Mammary epithelial cell (primary cell): ENCODE data around the gene SSB.

Experiments
- EZH2 ChIP-seq: IDR thresholded peaks from 2 replicates; pipeline ENCODE4 v1.6.1; 2012; ENCODE audit warnings: low read length, inconsistent platforms, borderline replicate concordance
- TF ChIP-seq, protein P1 (sequence below), 2 donors: IDR thresholded peaks in 1 of 2; conservative IDR thresholded peaks in 1 of 2; 2 replicates each; pipeline ENCODE4 v1.5.1; 2011 to 2012; ENCODE audit warnings: inconsistent platforms in 2 of 2, low read length in 2 of 2, mild to moderate bottlenecking in 2 of 2, control low read depth in 1 of 2, low read depth in 1 of 2; ENCODE audit not compliant: insufficient read depth in 1 of 2; ENCODE audit errors: extremely low read depth in 1 of 2

DNA sequence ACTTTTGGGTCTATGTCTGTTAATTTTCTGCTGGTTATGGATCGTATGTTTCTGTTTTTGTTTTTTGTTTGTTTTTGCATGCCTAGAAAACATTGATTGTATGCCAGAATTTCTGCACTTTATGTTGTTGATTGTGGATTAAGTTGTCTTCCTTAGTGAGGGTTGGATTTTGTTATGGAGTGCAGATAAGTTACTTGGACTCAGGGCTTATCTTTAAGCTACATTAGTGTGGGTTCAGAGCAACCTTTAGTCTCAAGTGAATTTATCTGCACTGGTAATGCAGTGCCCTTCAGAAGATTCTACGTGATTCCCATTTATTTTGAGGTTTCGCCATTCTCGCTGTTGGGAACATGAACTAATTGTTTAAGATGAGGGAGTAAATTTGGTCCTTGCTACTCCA, 61.5 kb downstream of the SSB start:
- TF ChIP-seq, protein P1, sequence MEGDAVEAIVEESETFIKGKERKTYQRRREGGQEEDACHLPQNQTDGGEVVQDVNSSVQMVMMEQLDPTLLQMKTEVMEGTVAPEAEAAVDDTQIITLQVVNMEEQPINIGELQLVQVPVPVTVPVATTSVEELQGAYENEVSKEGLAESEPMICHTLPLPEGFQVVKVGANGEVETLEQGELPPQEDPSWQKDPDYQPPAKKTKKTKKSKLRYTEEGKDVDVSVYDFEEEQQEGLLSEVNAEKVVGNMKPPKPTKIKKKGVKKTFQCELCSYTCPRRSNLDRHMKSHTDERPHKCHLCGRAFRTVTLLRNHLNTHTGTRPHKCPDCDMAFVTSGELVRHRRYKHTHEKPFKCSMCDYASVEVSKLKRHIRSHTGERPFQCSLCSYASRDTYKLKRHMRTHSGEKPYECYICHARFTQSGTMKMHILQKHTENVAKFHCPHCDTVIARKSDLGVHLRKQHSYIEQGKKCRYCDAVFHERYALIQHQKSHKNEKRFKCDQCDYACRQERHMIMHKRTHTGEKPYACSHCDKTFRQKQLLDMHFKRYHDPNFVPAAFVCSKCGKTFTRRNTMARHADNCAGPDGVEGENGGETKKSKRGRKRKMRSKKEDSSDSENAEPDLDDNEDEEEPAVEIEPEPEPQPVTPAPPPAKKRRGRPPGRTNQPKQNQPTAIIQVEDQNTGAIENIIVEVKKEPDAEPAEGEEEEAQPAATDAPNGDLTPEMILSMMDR (conservative IDR thresholded peaks at IDR 0.05 in 1 of 2, IDR thresholded peaks at IDR 0.05 in 1 of 2; ENCODE audit: extremely low read depth in 1 of 2, insufficient read depth in 1 of 2, low read depth in 1 of 2, low read length in 2 of 2): no peak
- TF ChIP-seq EZH2: no peak
